ENCODE measurements around the gene PUM1.
A peak's percentile ranks its signal among the peaks of the same experiment; 100 is the strongest.

The PUM1 gene

DNA sequence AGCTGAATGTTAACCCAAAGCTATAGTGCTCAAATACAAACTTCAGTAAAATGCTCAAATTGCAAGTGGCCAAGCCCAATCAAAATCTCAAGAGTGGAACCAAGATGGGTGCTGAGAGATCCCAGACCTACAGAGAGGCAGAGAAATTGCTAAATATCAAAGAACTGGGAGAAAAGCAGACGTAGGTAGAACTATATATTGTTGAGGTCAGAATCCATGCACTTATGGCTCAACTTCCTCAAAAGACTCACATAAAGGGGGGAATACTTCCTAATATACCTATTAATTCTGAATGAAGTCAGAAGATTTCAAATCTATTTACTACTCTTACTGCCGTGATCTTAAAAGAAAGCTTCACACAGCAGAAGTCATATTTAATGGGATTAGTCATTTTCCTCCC lies 65.2 kb downstream of the PUM1 start:
- no peak overlapping the region for H3K27ac ChIP-seq
- no peak overlapping the region for H3K4me3 ChIP-seq
- TF ChIP-seq FOXP2 (optimal IDR thresholded peaks at IDR 0.05; ENCODE audit: control extremely low read depth, extremely low read length, insufficient read depth) = no peak
- TF ChIP-seq EZH2 (IDR thresholded peaks at IDR 0.05) = no peak
- no peak for TF ChIP-seq POLR2AphosphoS5 (IDR thresholded peaks at IDR 0.05; ENCODE audit: borderline replicate concordance, low read depth, low read length)
- no peak for DNase-seq (ENCODE audit: low read depth, low spot score)
- no peaks in the 10 kb centered on the region for H3K9me3 ChIP-seq (ENCODE audit: low read depth, low read length)
- no peak overlapping the region for H3K9ac ChIP-seq (ENCODE audit: insufficient read length)
- peaks cover 85% of the 10 kb centered on the region for H3K36me3 ChIP-seq (ENCODE audit: insufficient read depth, low read length)

- TF ChIP-seq FOXP2 (optimal IDR thresholded peaks at IDR 0.05; ENCODE audit: control extremely low read depth, extremely low read length, insufficient read depth) (no peak), EZH2 (IDR thresholded peaks at IDR 0.05) (no peak), POLR2AphosphoS5 (IDR thresholded peaks at IDR 0.05; ENCODE audit: borderline replicate concordance, low read depth, low read length) (no peak)
- Histone ChIP-seq H3K36me3 (ENCODE audit: insufficient read depth, low read length) (peaks cover 83% of the 10 kb centered on the region), H3K27ac (no peak overlapping the region), H3K4me3 (no peak overlapping the region), H3K9ac (ENCODE audit: insufficient read length) (no peak overlapping the region), H3K9me3 (ENCODE audit: low read depth, low read length) (no peaks in the 10 kb centered on the region)
- no peak for DNase-seq (ENCODE audit: low read depth, low spot score)
Observed at GRCh38 chr1:30998887-30999286, 66.6 kb downstream of the PUM1 start.

- no peak overlapping the region for H3K27ac ChIP-seq
- TF ChIP-seq FOXP2 (optimal IDR thresholded peaks at IDR 0.05; ENCODE audit: control extremely low read depth, extremely low read length, insufficient read depth) (no peak), POLR2AphosphoS5 (IDR thresholded peaks at IDR 0.05; ENCODE audit: borderline replicate concordance, low read depth, low read length) (no peak), EZH2 (IDR thresholded peaks at IDR 0.05) (no peak)
- H3K9ac ChIP-seq (ENCODE audit: insufficient read length) = no peak overlapping the region
- no peak for DNase-seq (ENCODE audit: low read depth, low spot score)
- peaks cover 80% of the 10 kb centered on the region for H3K36me3 ChIP-seq (ENCODE audit: insufficient read depth, low read length)
- H3K4me3 ChIP-seq = no peak overlapping the region
- H3K9me3 ChIP-seq (ENCODE audit: low read depth, low read length) = no peaks in the 10 kb centered on the region
Observed at GRCh38 chr1:30998171-30998570, 67.3 kb downstream of the PUM1 start.

GRCh38 chr1:30997463-30998057 lies 68.0 kb downstream of the PUM1 start:
- Histone ChIP-seq H3K9ac (ENCODE audit: insufficient read length) (no peak overlapping the region), H3K36me3 (ENCODE audit: insufficient read depth, low read length) (peaks cover 80% of the 10 kb centered on the region), H3K4me3 (no peak overlapping the region), H3K9me3 (ENCODE audit: low read depth, low read length) (no peaks in the 10 kb centered on the region), H3K27ac (no peak overlapping the region)
- TF ChIP-seq EZH2 (IDR thresholded peaks at IDR 0.05) (no peak), FOXP2 (optimal IDR thresholded peaks at IDR 0.05; ENCODE audit: control extremely low read depth, extremely low read length, insufficient read depth) (no peak), POLR2AphosphoS5 (IDR thresholded peaks at IDR 0.05; ENCODE audit: borderline replicate concordance, low read depth, low read length) (no peak; the same call in 1 of the 2 replicates)
- no peak for DNase-seq (ENCODE audit: low read depth, low spot score)

GRCh38 chr1:30995990-30996612 lies 69.4 kb downstream of the PUM1 start:
- no peaks in the 10 kb centered on the region for H3K9me3 ChIP-seq (ENCODE audit: low read depth, low read length)
- no peak for TF ChIP-seq FOXP2 (optimal IDR thresholded peaks at IDR 0.05; ENCODE audit: control extremely low read depth, extremely low read length, insufficient read depth)
- TF ChIP-seq POLR2AphosphoS5 (IDR thresholded peaks at IDR 0.05; ENCODE audit: borderline replicate concordance, low read depth, low read length) = no peak
- no peak for TF ChIP-seq EZH2 (IDR thresholded peaks at IDR 0.05)
- no peak overlapping the region for H3K9ac ChIP-seq (ENCODE audit: insufficient read length)
- DNase-seq (ENCODE audit: low read depth, low spot score) = no peak
- no peak overlapping the region for H3K27ac ChIP-seq
- H3K4me3 ChIP-seq = no peak overlapping the region
- H3K36me3 ChIP-seq (ENCODE audit: insufficient read depth, low read length) = peaks cover 85% of the 10 kb centered on the region

DNA sequence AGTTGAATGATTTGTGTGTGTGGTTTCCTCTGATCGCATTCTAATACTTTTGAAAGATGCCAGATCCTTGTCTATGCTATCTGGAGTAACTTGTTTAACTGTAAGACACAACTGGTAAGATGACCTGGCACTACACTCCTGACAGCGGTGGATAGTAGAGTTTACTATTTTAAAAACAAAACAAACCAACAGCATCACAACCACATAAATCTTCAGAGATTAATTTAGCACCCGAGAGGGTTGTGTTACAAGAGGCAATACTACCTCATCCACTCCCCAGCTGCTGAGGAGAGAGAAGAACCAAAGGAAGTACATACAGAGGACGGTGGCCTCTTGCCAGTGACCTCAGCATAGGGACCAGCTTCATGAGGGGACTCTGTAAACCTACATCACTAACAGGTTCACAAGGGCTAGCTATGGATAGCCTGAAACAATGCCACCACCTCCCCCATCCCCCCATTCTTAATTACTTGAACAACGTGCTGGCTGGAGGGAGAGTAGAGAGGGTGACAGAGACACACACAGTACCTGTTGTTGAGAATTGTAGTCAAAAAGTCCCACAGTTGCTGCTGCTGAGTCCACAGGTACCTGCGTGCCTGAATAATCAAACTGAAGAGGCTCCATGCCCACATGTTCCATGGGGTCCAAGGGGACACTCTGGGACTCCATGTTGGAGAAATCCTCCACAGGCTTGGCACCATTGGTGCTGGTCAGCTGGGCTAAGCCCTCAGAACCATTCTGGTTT lies 73.5 kb downstream of the PUM1 start:
- peak; percentile 35 for DNase-seq (ENCODE audit: low read depth, low spot score)
- TF ChIP-seq EZH2 (IDR thresholded peaks at IDR 0.05) = no peak
- no peak for TF ChIP-seq POLR2AphosphoS5 (IDR thresholded peaks at IDR 0.05; ENCODE audit: borderline replicate concordance, low read depth, low read length)
- TF ChIP-seq FOXP2 (optimal IDR thresholded peaks at IDR 0.05; ENCODE audit: control extremely low read depth, extremely low read length, insufficient read depth) = no peak
- Histone ChIP-seq H3K4me3 (no peak overlapping the region), H3K27ac (no peak overlapping the region; the same call in 1 of the 2 replicates), H3K36me3 (ENCODE audit: insufficient read depth, low read length) (peaks cover 90% of the 10 kb centered on the region), H3K9me3 (ENCODE audit: low read depth, low read length) (no peaks in the 10 kb centered on the region), H3K9ac (ENCODE audit: insufficient read length) (no peak overlapping the region)

DNA sequence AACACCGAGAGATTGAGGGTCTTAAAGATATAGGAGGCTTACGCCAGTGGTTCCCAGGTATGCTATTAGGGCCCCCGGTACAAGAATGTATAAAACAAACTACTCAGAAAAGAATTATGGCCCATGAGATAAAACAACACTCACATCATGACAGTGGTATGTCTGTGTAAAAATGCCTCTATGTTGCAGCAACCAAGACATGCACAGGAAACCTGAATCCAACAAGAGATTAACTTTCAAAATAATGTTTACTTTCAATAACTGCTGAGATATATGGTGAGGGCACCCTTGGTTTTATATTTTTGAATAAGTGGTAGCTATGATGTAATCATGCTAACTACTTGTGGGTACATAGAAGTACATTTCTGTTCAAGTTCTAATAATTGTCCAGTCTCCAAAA lies 74.9 kb downstream of the PUM1 start:
- no peak overlapping the region for H3K9ac ChIP-seq (ENCODE audit: insufficient read length)
- no peak for TF ChIP-seq POLR2AphosphoS5 (IDR thresholded peaks at IDR 0.05; ENCODE audit: borderline replicate concordance, low read depth, low read length)
- no peak for TF ChIP-seq FOXP2 (optimal IDR thresholded peaks at IDR 0.05; ENCODE audit: control extremely low read depth, extremely low read length, insufficient read depth)
- TF ChIP-seq EZH2 (IDR thresholded peaks at IDR 0.05) = no peak
- no peak overlapping the region for H3K27ac ChIP-seq
- DNase-seq (ENCODE audit: low read depth, low spot score) = no peak
- H3K36me3 ChIP-seq (ENCODE audit: insufficient read depth, low read length) = peaks cover 75% of the 10 kb centered on the region
- H3K9me3 ChIP-seq (ENCODE audit: low read depth, low read length) = no peaks in the 10 kb centered on the region
- no peak overlapping the region for H3K4me3 ChIP-seq

DNA sequence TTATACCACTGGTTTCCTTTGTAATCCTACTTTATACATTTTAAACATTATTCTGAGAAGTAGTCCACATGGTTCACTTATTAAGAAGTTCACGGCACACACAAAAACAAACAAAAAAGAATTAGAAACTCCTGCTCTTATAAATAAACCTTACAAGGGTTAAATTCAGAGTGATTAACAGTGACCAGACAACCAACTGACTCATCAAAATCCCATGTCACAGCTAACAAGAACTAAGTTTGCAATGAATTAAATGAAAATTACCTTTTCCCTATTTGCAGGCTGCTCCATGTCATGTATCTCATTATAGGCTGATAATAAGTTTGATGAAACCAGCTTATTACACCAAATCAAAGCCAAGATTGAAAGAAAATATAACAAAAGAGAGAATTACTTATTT lies 77.5 kb downstream of the PUM1 start:
- no peak for DNase-seq (ENCODE audit: low read depth, low spot score)
- no peak overlapping the region for H3K9ac ChIP-seq (ENCODE audit: insufficient read length)
- no peak for TF ChIP-seq FOXP2 (optimal IDR thresholded peaks at IDR 0.05; ENCODE audit: control extremely low read depth, extremely low read length, insufficient read depth)
- no peak for TF ChIP-seq POLR2AphosphoS5 (IDR thresholded peaks at IDR 0.05; ENCODE audit: borderline replicate concordance, low read depth, low read length)
- no peak for TF ChIP-seq EZH2 (IDR thresholded peaks at IDR 0.05)
- peaks cover 70% of the 10 kb centered on the region for H3K36me3 ChIP-seq (ENCODE audit: insufficient read depth, low read length)
- H3K9me3 ChIP-seq (ENCODE audit: low read depth, low read length) = no peaks in the 10 kb centered on the region
- H3K27ac ChIP-seq = no peak overlapping the region
- H3K4me3 ChIP-seq = no peak overlapping the region

Measured in SK-N-MC (cell line).